PC-9 (cell line): ENCODE measurements around the gene COX4I1. TPM values are rescaled to one million over a fixed set of nuclear protein-coding genes. Genes with fewer than 3 reads are reported as not detected.

Experiments
- BruUV-seq: library from RNA; stranded (reverse); fragments of 400-500 nt; replicated peaks from 2 replicates; lab custom pipeline; 2021; lab: Mats Ljungman, UMichigan
- CTCF ChIA-PET: fragments of 300-600 bp; sonication (Branson Sonifier 250); formaldehyde crosslinking; loops from one replicate; lab custom pipeline; 2022; ENCODE audit warnings: antibody characterized with exemption; lab: Charles Lee
- POLR2A ChIA-PET: fragments of 300-600 bp; sonication (Branson Sonifier 250); formaldehyde crosslinking; loops from one replicate; lab custom pipeline; 2022; ENCODE audit warnings: antibody characterized with exemption; ENCODE audit not compliant: unreplicated experiment; lab: Charles Lee
- DNase-seq, 2 experiments: peaks; one replicate each; pipeline versions ENCODE4 v3.0.0 to v3.0.0-alpha.2; 2015 to 2022; ENCODE audit warnings: mixed read lengths in 1 of 2
- H2AFZ ChIP-seq: fragments of 200-600 bp; sonication (generic); 2 replicates; pipeline ENCODE4 v1.8.1; 2017; ENCODE audit warnings: antibody characterized with exemption
- H3F3A ChIP-seq: fragments of 200-600 bp; sonication (generic); 2 replicates; pipeline ENCODE4 v1.8.1; 2017; ENCODE audit warnings: antibody characterized with exemption, mild to moderate bottlenecking, low read depth; ENCODE audit not compliant: insufficient read depth
- H3K27ac ChIP-seq: fragments of 200-600 bp; sonication (generic); 2 replicates; pipeline ENCODE4 v1.6.1; 2016; ENCODE audit warnings: mixed run types
- H3K27me3 ChIP-seq: fragments of 200-600 bp; sonication (generic); 2 replicates; pipeline ENCODE4 v1.6.1; 2016; ENCODE audit warnings: low read depth, mixed run types; ENCODE audit not compliant: insufficient read depth
- H3K36me3 ChIP-seq: fragments of 200-600 bp; sonication (generic); 2 replicates; pipeline ENCODE4 v1.6.1; 2016; ENCODE audit warnings: low read depth, mixed run types
- H3K4me1 ChIP-seq: fragments of 200-600 bp; sonication (generic); replicated peaks from 2 replicates; pipeline ENCODE4 v1.6.1; 2016; ENCODE audit warnings: mixed run types; ENCODE audit not compliant: insufficient read depth
- H3K4me2 ChIP-seq: fragments of 200-600 bp; sonication (generic); 2 replicates; pipeline ENCODE4 v1.6.1; 2017; ENCODE audit warnings: mixed run types
- H3K4me3 ChIP-seq: fragments of 200-600 bp; sonication (generic); 2 replicates; pipeline ENCODE4 v1.6.1; 2016; ENCODE audit warnings: mixed run types
- H3K79me2 ChIP-seq: fragments of 200-600 bp; sonication (generic); 2 replicates; pipeline ENCODE4 v1.6.1; 2017; ENCODE audit warnings: low read depth, mixed run types
- H3K9me2 ChIP-seq: fragments of 200-600 bp; sonication (generic); 2 replicates; pipeline ENCODE4 v1.8.1; 2017; ENCODE audit warnings: mild to moderate bottlenecking; ENCODE audit not compliant: insufficient read depth
- H3K9me3 ChIP-seq: fragments of 200-600 bp; sonication (generic); 2 replicates; pipeline ENCODE4 v1.8.1; 2016; ENCODE audit warnings: low read depth; ENCODE audit not compliant: insufficient read depth
- H4K20me1 ChIP-seq: fragments of 200-600 bp; sonication (generic); 2 replicates; pipeline ENCODE4 v1.8.1; 2017; ENCODE audit not compliant: insufficient read depth
- CTCF ChIP-seq: fragments of 200-600 bp; sonication (generic); conservative IDR thresholded peaks from 2 replicates; pipeline ENCODE4 v1.6.1; 2017; ENCODE audit warnings: mixed run types, antibody characterized with exemption, mild to moderate bottlenecking, moderate library complexity
- EZH2 ChIP-seq: fragments of 200-600 bp; sonication (generic); IDR thresholded peaks from 2 replicates; pipeline ENCODE4 v1.8.0; 2017; ENCODE audit warnings: antibody characterized with exemption, low read depth
- intact Hi-C: fragments of 100-400 bp; cut with micrococcal nuclease; formaldehyde crosslinking; loops from one replicate; pipeline ENCODE4 v1.10.0; 2022; ENCODE audit not compliant: unreplicated experiment
- total RNA-seq: library from RNA; stranded (reverse); gene quantifications from 2 replicates; pipeline ENCODE4 v1.2.3, GENCODE V29; 2021

The COX4I1 gene
- total RNA-seq, 1 experiment from 2014 or later: 468 TPM

- Histone ChIP-seq H4K20me1 (peaks cover 39% of the 10 kb centered on the region), H3K9me3 (no peaks in the 10 kb centered on the region), H3K27me3 (no peaks in the 10 kb centered on the region), H3K36me3 (peaks cover 13% of the 10 kb centered on the region), H3K4me3 (peak overlapping the region; percentile 95), H3K9me2 (no peaks in the 10 kb centered on the region), H2AFZ (peak overlapping the region; percentile 94), H3K4me2 (peak overlapping the region; percentile 86), H3K27ac (no peak overlapping the region; the same call in 1 of the 2 replicates), H3F3A (peaks cover 10% of the 10 kb centered on the region; the same call in 1 of the 2 replicates), H3K79me2 (peaks cover 80% of the 10 kb centered on the region), H3K4me1 (peaks cover 16% of the 10 kb centered on the region)
- ChIA-PET CTCF (interaction anchor here (0.6 kb wide), 1 partner anchor 32 kb away, joined by 3 read pairs; no protein-coding TSS in a partner anchor), POLR2A (no interaction called here)
- TSS peak; percentile 48 for BruUV-seq
- no peak for TF ChIP-seq CTCF
- TF ChIP-seq EZH2: no peak
- no peak for DNase-seq
- intact Hi-C loops: no loop called here
Measured at GRCh38 chr16:85798901-85799496, 496 bp upstream of the COX4I1 start.

GRCh38 chr16:85800321-85800669 lies 800 bp downstream of the COX4I1 start:
- H2AFZ ChIP-seq: peak overlapping the region; percentile 94

GRCh38 chr16:85803570-85803969 lies 4.1 kb downstream of the COX4I1 start:
- Histone ChIP-seq H3K9me3 (no peaks in the 10 kb centered on the region), H3K36me3 (peaks cover 35% of the 10 kb centered on the region), H3K4me2 (no peak overlapping the region), H3K4me3 (no peak overlapping the region), H3K4me1 (peaks cover 8% of the 10 kb centered on the region), H3K27ac (no peak overlapping the region), H2AFZ (no peak overlapping the region), H3F3A (peaks cover 30% of the 10 kb centered on the region), H3K79me2 (peaks cover 36% of the 10 kb centered on the region), H3K27me3 (no peaks in the 10 kb centered on the region), H3K9me2 (no peaks in the 10 kb centered on the region), H4K20me1 (peaks cover 23% of the 10 kb centered on the region; the same call in 1 of the 2 replicates)
- TF ChIP-seq EZH2: no peak
- TF ChIP-seq CTCF: no peak
- intact Hi-C loops: no loop called here
- ChIA-PET POLR2A (no interaction called here), CTCF (no interaction called here)
- BruUV-seq: no TSS peak
- no peak for DNase-seq

More at GRCh38 chr16:85800321-85800669, 800 bp downstream of the COX4I1 start:
- Histone ChIP-seq H3K79me2 (peaks cover 68% of the 10 kb centered on the region), H3K9me2 (no peaks in the 10 kb centered on the region), H3K4me1 (peaks cover 16% of the 10 kb centered on the region), H3K36me3 (peaks cover 19% of the 10 kb centered on the region), H3K27ac (peak overlapping the region; percentile 59), H4K20me1 (peaks cover 33% of the 10 kb centered on the region), H3K9me3 (no peaks in the 10 kb centered on the region), H3F3A (peaks cover 14% of the 10 kb centered on the region), H3K27me3 (no peaks in the 10 kb centered on the region), H3K4me3 (peak overlapping the region; percentile 95), H3K4me2 (peak overlapping the region; percentile 86)
- DNase-seq: no peak
- POLR2A ChIA-PET: no interaction called here
- intact Hi-C loops: no loop called here
- BruUV-seq: no TSS peak
- CTCF ChIA-PET: interaction anchor here (0.5 kb wide), 1 partner anchor 31 kb away, joined by 18 read pairs; no protein-coding TSS in a partner anchor
- TF ChIP-seq EZH2: no peak
- no peak for TF ChIP-seq CTCF
